SKM-1 treated with dmso at 0.1 percent for 144 hours (cell line): ENCODE results near the gene CRTC3.
"Not testable (repeated sequence)": the region's sequence is repeated elsewhere in the genome, so short reads cannot be mapped to it uniquely, and the experiment has no call there.

Experiments
- DNase-seq: peaks from one replicate; lab custom pipeline; 2025; ENCODE audit not compliant: unreplicated experiment; lab: John Stamatoyannopoulos, UW

CRTC3 gene

DNA sequence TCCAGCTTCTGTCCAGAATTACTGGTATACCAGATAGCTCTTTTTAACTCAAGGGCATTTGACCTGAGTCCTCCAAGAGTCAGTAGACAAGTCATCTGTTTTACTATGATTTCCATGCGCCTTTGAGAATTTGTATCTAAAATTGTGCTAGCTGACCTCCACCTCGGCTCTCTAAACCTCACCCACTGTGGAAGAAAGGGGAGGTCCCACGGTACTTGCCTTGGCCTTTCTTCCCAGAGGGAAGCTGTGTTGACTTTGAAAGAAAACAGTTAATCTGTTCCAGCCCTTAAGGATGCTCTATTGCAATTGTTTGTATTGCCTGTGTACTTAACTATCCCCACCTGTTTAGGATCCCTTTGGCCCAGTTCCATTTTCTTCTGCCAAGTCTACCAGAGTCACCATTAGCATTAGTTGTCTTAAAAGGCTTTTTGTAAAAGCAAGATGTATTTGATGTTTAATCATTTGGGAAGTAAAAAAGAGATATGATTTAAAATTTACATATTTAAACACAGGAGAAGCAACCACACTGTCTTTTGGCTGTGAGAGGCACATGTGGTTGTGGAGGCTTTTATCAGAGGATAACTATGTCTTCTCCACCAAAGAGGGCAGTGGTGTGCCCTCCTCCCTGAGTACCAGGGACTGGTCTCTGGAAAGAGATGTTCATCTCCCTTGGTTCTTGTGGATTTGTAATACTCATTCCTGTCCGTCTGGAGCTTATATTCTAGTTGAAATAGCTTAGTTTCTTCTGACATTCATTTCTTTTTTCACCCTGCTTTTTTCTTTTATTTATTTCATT is 88.8 kb downstream of the CRTC3 start:
- no peak for DNase-seq

DNA sequence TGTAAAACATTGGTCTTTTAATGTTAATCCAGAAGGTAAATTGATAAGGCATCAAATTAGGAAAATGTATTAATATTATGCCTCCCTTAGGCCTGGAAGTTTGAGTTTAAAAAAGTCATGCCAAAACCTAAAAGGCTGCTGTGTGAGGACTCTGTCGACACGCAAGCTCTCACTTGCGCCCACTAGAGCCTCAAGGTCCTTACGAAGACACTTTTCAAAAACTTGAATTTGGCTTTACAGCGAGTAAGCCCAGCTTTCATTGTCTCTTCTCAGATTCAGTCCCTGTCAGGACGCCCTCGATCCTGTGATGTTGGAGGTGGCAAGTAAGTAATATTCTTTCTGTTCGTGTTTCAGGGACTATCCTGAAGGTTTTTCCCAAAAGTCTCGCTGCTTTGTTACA is 89.7 kb downstream of the CRTC3 start:
- no peak for DNase-seq

DNA sequence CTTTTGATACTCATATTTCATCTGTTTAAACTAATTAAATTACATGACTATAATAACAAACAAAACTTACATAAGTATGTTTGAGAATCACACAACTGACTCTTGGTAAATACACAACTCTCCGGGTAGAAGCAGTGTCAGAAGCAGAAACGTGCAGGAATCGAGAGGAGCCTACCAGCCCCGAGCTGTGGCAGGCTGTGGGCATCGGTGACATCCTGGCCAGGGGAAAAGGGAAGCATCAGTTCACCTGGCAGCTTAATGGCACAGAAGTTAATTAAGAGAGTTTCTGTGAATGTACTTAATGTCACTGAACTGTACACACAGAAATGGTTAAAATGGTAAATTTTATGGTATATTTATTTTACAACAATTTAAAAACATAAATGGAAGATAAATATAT is 90.2 kb downstream of the CRTC3 start:
- no peak for DNase-seq

DNA sequence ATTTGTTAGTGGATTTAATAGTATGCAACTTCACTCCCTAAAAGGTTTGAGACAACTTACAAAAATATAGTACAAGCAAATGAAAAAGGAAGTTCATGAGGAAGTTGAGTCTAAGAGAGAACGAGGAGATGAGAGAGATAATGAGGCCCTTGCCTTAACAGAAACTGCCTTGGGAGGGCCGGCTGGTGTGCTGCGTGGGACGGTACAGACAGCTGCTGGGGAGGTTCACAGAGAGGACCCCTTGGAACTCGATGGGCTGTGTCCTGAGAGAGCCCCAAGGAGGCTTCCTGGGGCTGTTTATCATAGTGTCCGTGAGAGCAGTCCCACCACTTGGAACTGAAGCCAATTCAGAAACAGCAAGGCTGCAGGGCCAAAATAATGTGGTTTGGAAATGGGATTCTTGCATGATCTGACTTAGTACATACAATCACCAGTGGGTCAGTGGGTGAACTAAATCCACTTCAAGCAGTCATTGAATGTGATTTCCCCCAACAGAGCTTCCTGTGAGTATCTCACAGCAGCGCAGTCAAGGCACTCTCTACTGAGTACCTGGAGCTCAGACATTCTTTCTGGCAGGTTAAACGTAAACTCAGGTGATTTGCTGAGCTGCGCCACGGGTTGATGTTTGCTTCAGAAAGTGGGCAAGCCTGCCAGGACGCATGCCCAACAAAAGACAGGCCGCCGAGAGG is 90.8 kb downstream of the CRTC3 start:
- DNase-seq: peak; percentile 84

DNA sequence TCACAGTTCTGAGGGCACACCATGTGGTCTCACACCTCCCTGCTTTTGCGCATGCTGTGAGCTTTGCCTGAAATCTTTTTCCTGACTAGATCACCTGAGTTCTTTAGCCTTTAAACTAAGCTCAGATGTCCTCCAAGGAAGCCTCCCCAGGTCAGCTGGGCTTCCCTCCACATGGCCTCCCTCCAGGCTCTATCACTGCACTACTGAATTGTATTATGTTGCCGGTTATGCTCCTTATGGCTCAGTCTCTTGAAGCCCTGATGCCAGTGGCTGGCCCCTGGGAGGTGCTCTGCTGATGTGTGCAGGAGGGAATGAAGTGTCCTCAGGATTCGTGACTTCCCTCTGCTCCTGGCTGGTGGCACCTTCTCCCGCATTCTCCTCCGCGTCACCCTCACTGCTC is 94.1 kb downstream of the CRTC3 start:
- DNase-seq: no peak

DNA sequence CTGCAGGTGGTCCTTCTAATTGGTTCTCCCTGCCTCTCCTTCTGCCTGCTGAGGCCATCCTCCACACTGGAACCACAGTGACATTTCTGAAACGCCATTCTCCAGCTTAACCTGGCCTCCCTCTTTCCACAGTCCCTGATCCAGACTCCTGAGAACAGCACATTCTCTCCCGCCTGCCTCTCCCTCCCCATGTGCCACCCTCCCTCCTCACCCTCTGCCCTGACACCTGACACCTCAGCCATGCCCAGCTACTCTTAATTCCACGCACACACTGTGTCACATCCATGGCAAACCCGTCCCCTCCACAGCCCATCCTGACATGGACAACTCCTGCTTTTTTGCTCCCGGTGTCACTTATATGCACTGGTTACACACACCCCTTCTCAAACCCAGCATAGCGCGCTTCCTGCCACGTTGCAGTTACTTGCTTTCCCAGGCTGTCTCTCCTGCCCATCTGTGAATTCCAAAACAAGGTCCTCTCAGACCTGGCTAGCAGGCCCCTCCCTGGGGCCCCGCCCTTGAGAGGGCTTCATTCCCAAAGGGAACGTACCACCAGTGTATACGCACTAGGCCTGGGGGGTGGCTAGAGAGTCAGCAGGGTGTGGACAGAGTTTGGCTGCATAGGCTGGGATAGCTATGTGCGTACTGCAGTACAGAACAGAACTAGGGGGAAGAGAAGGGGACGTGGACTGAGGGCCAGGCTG is 94.7 kb downstream of the CRTC3 start:
- no peak for DNase-seq

GRCh38 chr15:90625037-90625436 is 95.3 kb downstream of the CRTC3 start:
- no peak for DNase-seq

DNA sequence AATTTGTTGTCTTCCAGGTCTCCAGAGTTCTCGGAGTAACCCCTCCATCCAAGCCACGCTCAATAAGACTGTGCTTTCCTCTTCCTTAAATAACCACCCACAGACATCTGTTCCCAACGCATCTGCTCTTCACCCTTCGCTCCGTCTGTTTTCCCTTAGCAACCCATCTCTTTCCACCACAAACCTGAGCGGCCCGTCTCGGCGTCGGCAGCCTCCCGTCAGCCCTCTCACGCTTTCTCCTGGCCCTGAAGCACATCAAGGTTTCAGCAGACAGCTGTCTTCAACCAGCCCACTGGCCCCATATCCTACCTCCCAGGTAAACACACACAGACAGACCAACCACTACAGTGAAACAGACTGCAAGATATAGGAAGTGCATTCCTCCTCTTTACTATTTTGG is 99.5 kb downstream of the CRTC3 start:
- no peak for DNase-seq

- no peak for DNase-seq
Observed at GRCh38 chr15:90633360-90633759, 103.6 kb downstream of the CRTC3 start.

DNA sequence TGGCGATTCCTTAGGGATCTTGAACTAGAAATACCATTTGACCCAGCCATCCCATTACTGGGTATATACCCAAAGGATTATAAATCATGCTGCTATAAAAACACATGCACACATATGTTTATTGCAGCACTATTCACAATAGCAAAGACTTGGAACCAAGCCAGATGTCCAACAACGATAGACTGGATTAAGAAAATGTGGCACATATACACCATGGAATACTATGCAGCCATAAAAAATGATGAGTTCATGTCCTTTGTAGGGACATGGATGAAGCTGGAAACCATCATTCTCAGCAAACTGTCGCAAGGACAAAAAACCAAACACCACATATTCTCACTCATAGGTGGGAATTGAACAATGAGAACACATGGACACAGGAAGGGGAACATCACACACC is 107.3 kb downstream of the CRTC3 start:
- not testable (repeated sequence) for DNase-seq

DNA sequence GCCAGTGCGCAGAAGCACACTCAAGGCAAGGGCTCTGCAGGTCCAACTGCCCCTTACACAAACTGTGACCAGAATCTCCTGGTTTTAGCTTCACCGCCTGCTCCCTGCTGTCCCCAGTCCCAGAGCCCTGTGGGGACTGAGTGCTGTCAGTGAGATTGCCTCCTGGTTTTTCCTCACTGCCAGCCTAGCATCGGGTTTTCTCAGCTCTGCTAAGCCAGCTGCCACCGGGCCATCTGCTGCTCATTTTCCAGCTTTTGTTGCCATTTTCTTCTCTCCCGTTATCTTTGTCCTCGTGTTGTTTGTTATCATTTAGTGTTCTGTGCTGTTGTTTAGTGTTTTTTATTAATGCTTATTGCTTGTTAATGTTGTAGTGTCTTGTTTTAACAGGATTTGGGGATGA is 108.0 kb downstream of the CRTC3 start:
- DNase-seq: no peak

GRCh38 chr15:90638201-90638691 is 108.5 kb downstream of the CRTC3 start:
- DNase-seq: peak; percentile 61

DNA sequence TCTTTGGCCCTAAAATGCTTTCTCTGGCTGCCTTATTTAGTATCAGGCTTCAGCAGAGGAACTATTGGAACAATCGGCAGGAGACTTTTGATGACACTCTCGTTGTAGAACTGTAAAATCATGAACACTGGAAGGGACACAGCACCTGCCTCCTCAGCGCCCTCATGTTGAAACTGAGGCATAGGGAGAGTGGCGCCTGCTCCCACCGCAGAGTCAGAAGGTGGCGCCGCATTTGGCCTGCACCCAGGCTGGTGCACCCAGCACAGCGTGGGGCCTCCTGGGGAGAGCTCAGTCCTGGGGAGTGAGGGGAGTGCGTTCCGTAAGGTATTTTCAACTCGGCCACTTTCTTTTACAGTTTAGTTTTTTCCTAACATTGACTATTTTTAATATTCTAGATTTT is 109.2 kb downstream of the CRTC3 start:
- DNase-seq: no peak

DNA sequence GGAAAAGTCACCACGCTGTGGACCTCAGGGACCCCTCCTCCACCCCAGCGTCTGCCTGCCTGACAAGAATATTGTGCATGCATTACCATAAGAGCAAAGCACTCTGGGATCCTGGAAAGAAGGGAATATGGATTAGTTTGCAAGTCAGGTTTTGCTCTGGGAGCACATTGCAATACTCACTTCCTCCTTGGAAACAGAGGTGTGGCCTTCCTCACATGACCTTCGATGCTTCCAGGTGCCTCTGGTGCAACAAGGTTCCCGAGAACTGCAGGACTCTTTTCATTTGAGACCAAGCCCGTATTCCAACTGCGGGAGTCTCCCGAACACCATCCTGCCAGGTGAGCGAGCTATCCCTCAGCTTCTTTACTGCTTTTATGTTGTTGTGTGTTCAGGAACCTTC is 111.1 kb downstream of the CRTC3 start:
- DNase-seq: no peak

GRCh38 chr15:90641581-90642463 is 112.1 kb downstream of the CRTC3 start:
- no peak for DNase-seq

DNA sequence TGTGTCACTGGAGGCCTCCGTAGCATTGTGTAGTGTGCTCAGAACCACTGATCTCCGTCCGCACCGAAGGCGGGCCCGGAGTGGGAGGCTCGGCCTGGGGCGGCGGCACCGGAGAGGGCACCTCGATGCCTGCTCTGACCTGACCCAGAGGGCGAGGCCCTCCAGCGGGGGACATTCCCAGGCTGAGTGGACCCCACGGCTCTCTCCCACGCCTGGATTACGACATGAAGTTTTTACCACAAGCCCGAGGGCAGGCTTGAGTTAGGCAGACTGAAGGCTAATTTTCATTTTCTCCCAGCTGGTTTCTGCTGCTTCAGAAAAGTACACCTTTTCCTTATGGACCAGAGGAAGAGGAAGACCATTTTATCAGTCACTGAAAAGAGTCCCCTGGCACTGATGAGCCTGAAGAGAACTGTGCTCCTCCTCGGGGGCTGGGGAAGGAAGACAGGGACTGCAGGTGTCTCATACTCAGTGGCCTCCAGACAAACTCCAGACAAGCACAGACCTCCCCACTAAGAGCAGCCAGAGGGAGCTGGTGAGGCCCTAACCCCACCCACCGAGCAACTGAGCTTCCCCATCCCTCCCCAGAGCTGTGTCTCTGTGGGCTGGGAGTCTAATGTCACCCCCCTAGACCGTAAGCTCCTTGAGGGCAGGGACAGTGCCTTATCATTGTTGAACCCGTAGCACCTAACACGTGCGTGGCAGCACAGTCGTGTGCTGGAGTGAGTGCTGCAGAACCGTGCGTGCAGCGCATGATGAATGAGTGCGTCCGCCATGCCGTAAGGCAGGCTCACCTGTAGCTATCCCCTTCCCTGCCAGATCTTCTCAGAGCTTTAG is 113.0 kb downstream of the CRTC3 start:
- DNase-seq: no peak

DNA sequence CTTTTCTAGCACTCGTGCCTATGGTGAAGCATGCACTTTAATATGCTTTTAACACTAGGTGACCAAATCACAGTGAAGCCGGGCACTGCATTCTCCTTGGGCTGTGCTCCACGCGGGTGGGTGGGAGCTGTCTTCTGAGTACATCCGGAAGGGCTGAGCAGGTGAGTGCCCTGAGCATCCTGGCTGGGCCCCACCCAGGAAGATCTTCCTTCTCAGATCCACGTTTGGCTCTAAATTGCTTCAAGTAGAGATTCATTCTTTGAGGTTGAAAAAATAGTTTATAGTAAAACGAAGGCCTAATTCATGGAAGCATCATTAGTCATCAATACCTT is 113.5 kb downstream of the CRTC3 start:
- DNase-seq: no peak

- no peak for DNase-seq
Observed at GRCh38 chr15:90644526-90644925, 114.8 kb downstream of the CRTC3 start.

DNA sequence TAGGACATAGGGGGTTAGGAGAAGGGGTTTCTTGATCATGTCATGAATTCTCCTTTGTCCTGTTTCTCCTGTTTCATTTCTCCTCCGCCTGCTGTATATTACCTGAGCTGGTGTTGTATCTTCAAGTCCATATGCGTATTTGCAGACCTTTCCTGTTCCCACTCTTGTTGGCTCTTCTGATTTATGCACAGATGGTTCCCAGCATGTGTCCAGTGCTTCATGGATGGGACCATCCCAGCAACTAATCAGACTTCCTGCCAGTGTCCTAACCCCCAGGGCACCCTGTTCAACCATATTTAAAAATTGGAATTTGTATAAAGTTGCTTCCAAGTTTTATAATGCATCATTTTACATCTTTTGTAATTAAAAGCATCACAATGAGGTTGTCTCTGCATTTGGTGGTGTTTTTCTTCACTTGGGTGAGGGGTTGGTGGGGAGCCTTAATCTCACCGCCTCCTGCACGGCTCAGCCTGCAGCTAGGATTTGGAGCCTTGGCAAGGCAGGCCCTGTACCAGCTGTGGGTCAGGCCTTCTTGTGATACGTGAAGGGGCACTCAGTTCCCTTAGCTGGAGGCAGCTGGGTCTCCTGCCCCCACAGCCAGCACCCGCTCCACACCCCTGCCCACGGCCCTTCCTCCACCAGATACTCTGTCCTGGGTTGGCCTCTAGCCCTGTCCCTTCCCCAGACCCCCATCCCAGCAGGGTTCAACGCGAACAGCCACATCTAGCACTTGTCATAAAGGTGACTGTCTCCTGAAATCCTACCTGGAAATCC is 115.4 kb downstream of the CRTC3 start:
- DNase-seq: no peak
